Retinal pigment epithelial cell (primary cell): Measurements from ENCODE around the gene MAPK1IP1L.
A peak's percentile ranks its signal among the peaks of the same experiment; 100 is the strongest.
"Not testable (repeated sequence)": the region's sequence is repeated elsewhere in the genome, so short reads cannot be mapped to it uniquely, and the experiment has no call there.

Source experiments
- DNase-seq: peaks from one replicate; pipeline ENCODE4 v3.0.0-alpha.2; 2010; ENCODE audit warnings: low read depth
- H3K4me3 ChIP-seq: 2 replicates; pipeline ENCODE4 v1.5.1; 2011; ENCODE audit warnings: mild to moderate bottlenecking, low read length, control low read depth, moderate library complexity
- TF ChIP-seq, protein P1 (sequence below): conservative IDR thresholded peaks from 2 replicates; pipeline ENCODE4 v1.5.1; 2011; ENCODE audit warnings: low read depth, low read length, control low read depth, inconsistent platforms

The MAPK1IP1L gene

DNA sequence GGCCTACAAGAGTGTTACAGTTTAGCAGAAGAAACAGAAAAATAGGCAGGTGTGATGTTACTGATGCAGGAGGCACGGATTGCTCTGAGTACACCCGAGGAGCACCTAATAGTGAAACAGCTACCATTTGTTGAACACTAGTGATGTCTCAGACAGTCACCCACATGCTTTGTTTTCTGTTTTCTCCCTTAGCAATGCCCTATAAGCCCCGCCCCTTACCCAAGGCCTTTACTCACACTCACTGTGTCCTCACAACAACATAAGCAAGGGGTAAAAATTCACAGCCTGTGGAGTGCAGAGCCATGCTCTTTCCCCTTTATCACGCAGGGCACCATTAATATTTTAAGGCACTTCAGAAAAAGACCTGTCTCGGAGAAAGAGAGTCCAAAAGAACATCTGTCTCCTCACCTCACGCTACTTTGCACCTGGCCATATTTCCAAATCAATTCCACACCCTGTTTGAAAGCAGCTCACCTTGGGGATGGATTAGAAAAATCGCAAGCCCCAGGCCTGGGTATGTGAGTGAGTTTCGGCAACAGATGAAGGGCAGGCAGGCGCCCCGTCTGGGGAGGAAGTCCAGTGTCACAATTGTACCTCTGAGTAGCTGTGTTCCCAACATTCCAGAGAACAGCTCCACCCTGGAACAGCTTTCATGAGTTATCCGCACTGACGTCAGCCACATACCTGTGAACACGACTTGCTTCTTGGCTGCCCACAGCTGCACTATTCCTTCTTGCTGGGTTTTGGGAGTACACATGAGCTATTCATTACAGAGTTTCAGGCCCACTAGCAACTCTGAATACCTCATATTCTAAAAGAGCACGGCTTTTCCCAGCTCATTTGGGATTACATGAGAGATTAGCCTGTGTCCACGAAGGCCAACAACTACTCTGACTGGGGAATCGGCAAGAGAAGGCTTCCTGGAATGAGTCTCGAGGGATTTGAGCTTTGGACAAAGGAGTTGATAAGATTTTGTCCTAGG, 26.0 kb downstream of the MAPK1IP1L start:
- TF ChIP-seq, protein P1, sequence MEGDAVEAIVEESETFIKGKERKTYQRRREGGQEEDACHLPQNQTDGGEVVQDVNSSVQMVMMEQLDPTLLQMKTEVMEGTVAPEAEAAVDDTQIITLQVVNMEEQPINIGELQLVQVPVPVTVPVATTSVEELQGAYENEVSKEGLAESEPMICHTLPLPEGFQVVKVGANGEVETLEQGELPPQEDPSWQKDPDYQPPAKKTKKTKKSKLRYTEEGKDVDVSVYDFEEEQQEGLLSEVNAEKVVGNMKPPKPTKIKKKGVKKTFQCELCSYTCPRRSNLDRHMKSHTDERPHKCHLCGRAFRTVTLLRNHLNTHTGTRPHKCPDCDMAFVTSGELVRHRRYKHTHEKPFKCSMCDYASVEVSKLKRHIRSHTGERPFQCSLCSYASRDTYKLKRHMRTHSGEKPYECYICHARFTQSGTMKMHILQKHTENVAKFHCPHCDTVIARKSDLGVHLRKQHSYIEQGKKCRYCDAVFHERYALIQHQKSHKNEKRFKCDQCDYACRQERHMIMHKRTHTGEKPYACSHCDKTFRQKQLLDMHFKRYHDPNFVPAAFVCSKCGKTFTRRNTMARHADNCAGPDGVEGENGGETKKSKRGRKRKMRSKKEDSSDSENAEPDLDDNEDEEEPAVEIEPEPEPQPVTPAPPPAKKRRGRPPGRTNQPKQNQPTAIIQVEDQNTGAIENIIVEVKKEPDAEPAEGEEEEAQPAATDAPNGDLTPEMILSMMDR, result no peak
- no peak overlapping the region for H3K4me3 ChIP-seq
- peak; percentile 97 for DNase-seq

GRCh38 chr14:55079961-55080360, 28.5 kb downstream of the MAPK1IP1L start:
- not testable (repeated sequence) for DNase-seq, H3K4me3 ChIP-seq

DNA sequence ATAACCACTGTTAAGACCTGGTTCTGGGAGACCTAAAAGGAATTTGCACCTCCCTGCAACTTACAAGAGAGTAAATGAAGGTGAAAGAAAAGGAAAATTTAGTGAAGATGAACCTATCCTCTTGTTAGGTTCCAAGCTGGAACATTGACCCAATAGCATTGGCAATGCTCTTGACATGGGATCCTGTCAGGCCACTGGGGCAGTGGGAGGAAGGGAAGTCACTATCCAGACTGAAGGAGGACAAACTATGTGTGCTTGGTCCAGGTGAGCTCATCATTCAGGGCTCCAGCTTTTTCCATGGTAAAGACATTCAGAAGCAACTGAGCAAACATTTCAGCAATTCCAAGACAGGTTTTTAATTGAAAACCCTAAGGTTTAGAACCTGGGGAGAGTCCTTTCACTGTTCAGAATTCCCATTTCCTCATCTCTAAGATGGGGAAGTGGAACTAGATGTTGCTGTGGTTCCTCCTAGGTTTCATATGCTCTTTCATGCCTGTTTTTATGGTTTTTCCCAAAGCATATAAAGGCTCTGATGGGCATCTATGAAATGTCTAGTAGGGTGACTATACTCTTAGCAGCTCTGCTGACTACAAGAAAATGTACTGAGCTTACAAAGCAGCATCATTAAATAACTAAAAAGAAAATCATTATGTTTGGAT, 33.1 kb downstream of the MAPK1IP1L start:
- TF ChIP-seq, protein P1, result no peak
- DNase-seq, result no peak

DNA sequence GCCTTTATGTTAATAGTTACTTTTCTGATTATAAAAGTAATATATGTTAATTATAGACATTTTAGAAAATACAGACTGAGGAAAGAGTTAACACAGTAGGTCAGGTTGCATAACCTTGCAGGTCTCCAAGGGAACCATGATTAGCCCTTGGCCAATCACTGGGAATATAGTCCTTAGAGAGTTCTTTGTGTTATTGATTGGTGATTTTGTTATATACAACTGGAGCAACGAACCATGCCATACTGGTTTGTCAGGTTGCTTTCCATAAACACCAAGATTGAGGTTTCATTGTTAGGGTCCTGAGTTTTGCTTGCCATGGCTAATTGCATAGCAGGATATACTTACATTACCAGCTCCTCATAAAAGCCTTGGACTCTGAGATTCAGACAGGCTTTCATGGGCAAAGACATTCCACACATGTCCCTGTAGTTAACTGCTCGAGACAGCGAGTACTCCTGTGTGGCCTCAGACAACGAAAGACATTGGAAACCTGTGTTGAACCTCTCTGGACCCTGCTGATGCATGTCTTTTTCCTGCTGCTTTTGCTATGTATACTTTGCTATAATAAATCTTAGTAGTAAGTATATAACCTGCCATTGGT, 33.7 kb downstream of the MAPK1IP1L start:
- DNase-seq, result no peak
- H3K4me3 ChIP-seq, result no peak overlapping the region
- TF ChIP-seq, protein P1, result no peak

More for the DNA sequence above, 33.1 kb downstream of the MAPK1IP1L start:
- H3K4me3 ChIP-seq, result no peak overlapping the region

DNA sequence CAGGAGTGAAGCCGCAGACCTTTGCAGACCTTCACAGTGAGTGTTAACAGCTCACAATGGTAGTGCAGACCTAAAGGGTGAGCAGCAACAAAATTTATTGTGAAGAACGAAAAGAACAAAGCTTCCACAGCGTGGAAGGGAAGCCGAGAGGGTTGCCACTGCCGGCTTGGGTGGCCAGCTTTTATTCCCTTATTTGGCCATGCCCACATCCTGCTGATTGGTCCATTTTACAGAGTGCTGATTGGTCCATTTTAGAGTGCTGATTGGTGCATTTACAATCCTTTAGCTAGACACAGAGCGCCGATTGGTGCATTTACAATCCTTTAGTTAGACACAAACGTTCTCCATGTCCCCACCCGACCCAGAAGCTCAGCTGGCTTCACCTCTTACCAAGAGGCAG, 35.5 kb downstream of the MAPK1IP1L start:
- no peak for DNase-seq
- H3K4me3 ChIP-seq, result no peak overlapping the region
- TF ChIP-seq, protein P1, result no peak

DNA sequence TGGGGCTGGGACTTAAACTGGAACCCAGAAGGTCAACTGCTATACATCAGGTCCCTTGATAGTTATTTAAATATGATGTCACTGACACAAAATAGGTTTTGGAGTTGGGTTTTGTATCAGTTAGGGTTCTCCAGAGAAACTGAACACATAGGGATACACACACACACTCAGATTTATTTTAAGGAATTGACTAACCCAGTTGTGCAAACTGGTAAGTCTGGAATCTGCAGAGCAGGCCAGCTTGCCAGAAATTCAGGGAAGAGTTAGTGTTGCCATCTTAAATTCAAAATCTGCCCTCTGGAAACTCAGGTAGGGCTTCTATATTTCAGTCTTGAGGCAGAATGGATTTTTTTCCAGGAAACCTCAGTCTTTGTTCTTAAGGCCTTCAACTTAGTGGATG, 36.9 kb downstream of the MAPK1IP1L start:
- no peak overlapping the region for H3K4me3 ChIP-seq
- TF ChIP-seq, protein P1, result no peak
- no peak for DNase-seq

GRCh38 chr14:55092341-55092740, 40.9 kb downstream of the MAPK1IP1L start:
- TF ChIP-seq, protein P1, result no peak
- H3K4me3 ChIP-seq, result no peak overlapping the region
- no peak for DNase-seq
